Renal cortex interstitium (tissue), 15 donors: Measurements from ENCODE around the gene TSPO. TPM values are rescaled to one million over a fixed set of nuclear protein-coding genes. Genes with fewer than 3 reads are reported as not detected.
"Not testable (repeated sequence)": the region's sequence is repeated elsewhere in the genome, so short reads cannot be mapped to it uniquely, and the experiment has no call there.

Experiments used
- DNase-seq, 11 donors: peaks; one replicate each; pipeline ENCODE4 v3.0.0-alpha.2; 2013; ENCODE audit warnings: low read depth in 9 of 11, low spot score in 4 of 11; ENCODE audit errors: extremely low read depth in 1 of 11
- long read RNA-seq, 16 experiments: transcript quantifications; one replicate each; lab custom pipeline, GENCODE V29; 2026
- polyA plus RNA-seq, 3 donors: library from polyadenylated mRNA; unstranded; fragments of 120-200 nt; gene quantifications; one replicate each; pipeline ENCODE4 v1.2.1, GENCODE V29; 2013; ENCODE audit not compliant: insufficient read length in 3 of 3

TSPO gene
- 10 to 100 TPM; 12.2 to 29.4 (median 23.1) TPM for polyA plus RNA-seq
- long read RNA-seq, donor 1, transcript TSPO-202 (4 exons, 881 nt) = major isoform, 34 of 58 reads
- long read RNA-seq, donor 1, partial matches to known transcripts = 21 of 58 reads
- long read RNA-seq, donor 1, other reads (novel, unspliced or antisense) = 0 of 58 reads
- long read RNA-seq, donor 2, transcript TSPO-202 (4 exons, 881 nt) = major isoform, 33 of 53 reads
- long read RNA-seq, donor 2, partial matches to known transcripts = 19 of 53 reads
- long read RNA-seq, donor 2, other reads (novel, unspliced or antisense) = 0 of 53 reads
- long read RNA-seq, donor 3, transcript TSPO-202 (4 exons, 881 nt) = major isoform, 66 of 140 reads
- long read RNA-seq, donor 3, partial matches to known transcripts = 73 of 140 reads
- long read RNA-seq, donor 3, other reads (novel, unspliced or antisense) = 0 of 140 reads
- long read RNA-seq, donor 4, transcript TSPO-202 (4 exons, 881 nt) = major isoform, 40 of 60 reads
- long read RNA-seq, donor 4, partial matches to known transcripts = 20 of 60 reads
- long read RNA-seq, donor 4, other reads (novel, unspliced or antisense) = 0 of 60 reads
- long read RNA-seq, donor 5, transcript TSPO-202 (4 exons, 881 nt) = major isoform, 66 of 103 reads
- long read RNA-seq, donor 5, partial matches to known transcripts = 33 of 103 reads
- long read RNA-seq, donor 5, other reads (novel, unspliced or antisense) = 0 of 103 reads
- long read RNA-seq, donor 6, transcript TSPO-202 (4 exons, 881 nt) = major isoform, 31 of 74 reads
- long read RNA-seq, donor 6, partial matches to known transcripts = 42 of 74 reads
- long read RNA-seq, donor 6, other reads (novel, unspliced or antisense) = 0 of 74 reads
- long read RNA-seq, donor 7, transcript TSPO-202 (4 exons, 881 nt) = major isoform, 31 of 68 reads
- long read RNA-seq, donor 7, partial matches to known transcripts = 37 of 68 reads
- long read RNA-seq, donor 7, other reads (novel, unspliced or antisense) = 0 of 68 reads
- long read RNA-seq, donor 8, transcript TSPO-202 (4 exons, 881 nt) = major isoform, 54 of 126 reads
- long read RNA-seq, donor 8, partial matches to known transcripts = 67 of 126 reads
- long read RNA-seq, donor 8, other reads (novel, unspliced or antisense) = 0 of 126 reads
- long read RNA-seq, donor 9, transcript TSPO-202 (4 exons, 881 nt) = major isoform, 34 of 57 reads
- long read RNA-seq, donor 9, partial matches to known transcripts = 20 of 57 reads
- long read RNA-seq, donor 9, other reads (novel, unspliced or antisense) = 0 of 57 reads
- long read RNA-seq, donor 10, transcript TSPO-202 (4 exons, 881 nt) = major isoform, 37 of 67 reads
- long read RNA-seq, donor 10, partial matches to known transcripts = 27 of 67 reads
- long read RNA-seq, donor 10, other reads (novel, unspliced or antisense) = 0 of 67 reads
- long read RNA-seq, donor 11, transcript TSPO-202 (4 exons, 881 nt) = major isoform, 31 of 53 reads
- long read RNA-seq, donor 11, partial matches to known transcripts = 22 of 53 reads
- long read RNA-seq, donor 11, other reads (novel, unspliced or antisense) = 0 of 53 reads
- long read RNA-seq, donor 12, transcript TSPO-202 (4 exons, 881 nt) = major isoform, 24 of 58 reads
- long read RNA-seq, donor 12, partial matches to known transcripts = 34 of 58 reads
- long read RNA-seq, donor 12, other reads (novel, unspliced or antisense) = 0 of 58 reads
- long read RNA-seq, donor 13, transcript TSPO-202 (4 exons, 881 nt) = major isoform, 87 of 139 reads
- long read RNA-seq, donor 13, partial matches to known transcripts = 49 of 139 reads
- long read RNA-seq, donor 13, other reads (novel, unspliced or antisense) = 0 of 139 reads
- long read RNA-seq, donor 14, transcript TSPO-202 (4 exons, 881 nt) = major isoform, 38 of 62 reads
- long read RNA-seq, donor 14, partial matches to known transcripts = 24 of 62 reads
- long read RNA-seq, donor 14, other reads (novel, unspliced or antisense) = 0 of 62 reads
- long read RNA-seq, donor 15, transcript TSPO-202 (4 exons, 881 nt) = major isoform, 20 of 43 reads
- long read RNA-seq, donor 15, partial matches to known transcripts = 23 of 43 reads
- long read RNA-seq, donor 15, other reads (novel, unspliced or antisense) = 0 of 43 reads
- long read RNA-seq, donor 16, transcript TSPO-202 (4 exons, 881 nt) = major isoform, 102 of 172 reads
- long read RNA-seq, donor 16, partial matches to known transcripts = 67 of 172 reads
- long read RNA-seq, donor 16, other reads (novel, unspliced or antisense) = 0 of 172 reads

- DNase-seq = no peak
Measured at GRCh38 chr22:43151251-43152002, at the start of gene TSPO. Gene TSPO, plus strand, starts transcription at chr22:43151559. Its CDS starts 7,680 bp downstream, at chr22:43159239.

- DNase-seq = not testable (repeated sequence)
Measured at GRCh38 chr22:43104056-43104625, 47.2 kb upstream of the TSPO start.

GRCh38 chr22:43104950-43105349 lies 46.4 kb upstream of the TSPO start:
- DNase-seq = not testable (repeated sequence)

- DNase-seq = no peak
Measured at GRCh38 chr22:43106302-43106701, 45.1 kb upstream of the TSPO start.

- no peak for DNase-seq
Measured at GRCh38 chr22:43109511-43109910, 41.8 kb upstream of the TSPO start.

- no peak for DNase-seq
Measured at GRCh38 chr22:43109921-43110443, 41.4 kb upstream of the TSPO start.

GRCh38 chr22:43110444-43110926 lies 40.9 kb upstream of the TSPO start, which contains the start of gene BIK:
Gene BIK, plus strand, starts transcription at chr22:43110750. Its CDS starts 13,273 bp downstream, at chr22:43124023.
- DNase-seq = no peak

GRCh38 chr22:43110927-43111623 lies 40.3 kb upstream of the TSPO start:
- no peak for DNase-seq

- DNase-seq = no peak
Measured at GRCh38 chr22:43113526-43114251, 37.7 kb upstream of the TSPO start.

- no peak for DNase-seq
Measured at GRCh38 chr22:43114958-43115357, 36.4 kb upstream of the TSPO start.

- DNase-seq = no peak
Measured at GRCh38 chr22:43116932-43117331, 34.4 kb upstream of the TSPO start.

- no peak for DNase-seq
Measured at GRCh38 chr22:43118024-43118849, 33.1 kb upstream of the TSPO start.

- no peak for DNase-seq
Measured at GRCh38 chr22:43118953-43119458, 32.4 kb upstream of the TSPO start.
